Ammon's horn (tissue), 1 donor: ENCODE data around the gene GPR183.

Experiments
- DNase-seq: peaks from one replicate; pipeline ENCODE4 v3.0.0-alpha.2; 2016; ENCODE audit warnings: low spot score

The GPR183 gene

GRCh38 chr13:99339736-99340397 is 32.7 kb upstream of the GPR183 start:
- DNase-seq, result no peak

- no peak for DNase-seq
These were observed 32.1 kb upstream of the GPR183 start for GRCh38 chr13:99339230-99339721.

- no peak for DNase-seq
These were observed 28.4 kb upstream of the GPR183 start for GRCh38 chr13:99335603-99336002.

GRCh38 chr13:99335087-99335486 is 27.9 kb upstream of the GPR183 start:
- no peak for DNase-seq

- no peak for DNase-seq
These were observed 27.0 kb upstream of the GPR183 start for GRCh38 chr13:99334221-99334620.

- no peak for DNase-seq
These were observed 25.3 kb upstream of the GPR183 start for GRCh38 chr13:99332456-99332855.

GRCh38 chr13:99331881-99332293 is 24.7 kb upstream of the GPR183 start:
- no peak for DNase-seq

GRCh38 chr13:99330942-99331341 is 23.7 kb upstream of the GPR183 start:
- DNase-seq, result no peak

- no peak for DNase-seq
These were observed 22.3 kb upstream of the GPR183 start for GRCh38 chr13:99329477-99329876.

GRCh38 chr13:99327761-99328160 is 20.6 kb upstream of the GPR183 start:
- no peak for DNase-seq

GRCh38 chr13:99327126-99327525 is 19.9 kb upstream of the GPR183 start:
- DNase-seq, result no peak

GRCh38 chr13:99326012-99326411 is 18.8 kb upstream of the GPR183 start:
- DNase-seq, result no peak

- DNase-seq, result no peak
These were observed 16.3 kb upstream of the GPR183 start for GRCh38 chr13:99323488-99323887.

- no peak for DNase-seq
These were observed 15.3 kb upstream of the GPR183 start for GRCh38 chr13:99322297-99323103.

- DNase-seq, result no peak
These were observed 14.5 kb upstream of the GPR183 start for GRCh38 chr13:99321709-99322108.

- DNase-seq, result no peak
These were observed 13.7 kb upstream of the GPR183 start for GRCh38 chr13:99320693-99321481.

- DNase-seq, result no peak
These were observed 9.6 kb upstream of the GPR183 start for GRCh38 chr13:99316657-99317256.

GRCh38 chr13:99316224-99316623 is 9.0 kb upstream of the GPR183 start:
- DNase-seq, result no peak

- no peak for DNase-seq
These were observed 8.0 kb upstream of the GPR183 start for GRCh38 chr13:99315186-99315585.

- no peak for DNase-seq
These were observed 7.5 kb upstream of the GPR183 start for GRCh38 chr13:99314640-99315176.

GRCh38 chr13:99313941-99314340 is 6.7 kb upstream of the GPR183 start:
- DNase-seq, result no peak

GRCh38 chr13:99313501-99313900 is 6.3 kb upstream of the GPR183 start:
- DNase-seq, result peak; percentile 54
